ENCODE measurements around the gene HKDC1.

- TF ChIP-seq CTCF (conservative IDR thresholded peaks at IDR 0.05; ENCODE audit: low read length) = no peak
- TF ChIP-seq EZH2phosphoT487 (IDR thresholded peaks at IDR 0.05; ENCODE audit: borderline replicate concordance) = no peak
Observed at GRCh38 chr10:69220041-69220451, at the start of gene HKDC1.
